ENCODE results near the gene MACROD2.

Gene MACROD2

DNA sequence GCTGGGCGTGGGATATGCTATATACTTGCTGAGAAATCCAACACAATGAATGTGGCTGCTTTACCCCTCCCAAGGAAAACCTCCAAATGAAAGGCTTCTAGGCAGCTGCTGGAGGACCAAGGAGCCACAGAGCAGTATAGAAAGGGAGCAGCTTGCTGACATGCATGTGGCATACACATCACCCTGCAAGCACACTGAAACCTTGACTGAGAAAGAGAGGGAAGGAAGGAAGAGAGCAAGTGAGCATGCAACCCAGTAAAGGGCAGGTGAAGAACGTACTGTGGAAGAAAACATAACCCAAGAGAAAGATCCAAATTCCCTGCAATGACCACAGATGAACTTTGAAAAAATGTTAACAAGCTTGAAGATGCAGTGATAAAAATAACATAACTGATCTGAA is 2034.9 kb downstream of the MACROD2 start:
- DNase-seq = no peak

- DNase-seq = no peak
These were observed 2040.3 kb downstream of the MACROD2 start for GRCh38 chr20:16035576-16035975.

- no peak for DNase-seq
These were observed 2041.0 kb downstream of the MACROD2 start for GRCh38 chr20:16036331-16036730.

GRCh38 chr20:16040742-16041141 is 2045.4 kb downstream of the MACROD2 start:
- DNase-seq = no peak

DNA sequence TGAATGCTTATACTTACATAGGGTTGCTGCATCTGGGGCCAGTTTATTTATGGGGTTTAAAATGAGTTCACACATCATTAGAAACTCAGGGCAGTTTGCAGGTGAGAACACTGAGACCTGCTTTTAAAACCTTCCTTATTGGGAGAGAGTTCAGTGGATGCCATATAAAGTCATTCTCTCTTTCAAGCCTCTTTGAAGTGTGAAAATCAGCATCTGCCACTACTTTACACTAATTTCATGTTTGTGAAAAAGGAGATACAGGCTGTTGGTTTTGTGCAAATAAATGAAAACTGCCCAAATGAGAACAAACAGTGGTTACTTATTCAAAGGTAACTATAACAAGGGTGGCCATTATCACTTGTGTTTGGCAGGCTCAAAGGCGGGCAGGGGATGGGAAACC is 2047.4 kb downstream of the MACROD2 start:
- DNase-seq = no peak

GRCh38 chr20:16043931-16044330 is 2048.6 kb downstream of the MACROD2 start:
- no peak for DNase-seq

DNA sequence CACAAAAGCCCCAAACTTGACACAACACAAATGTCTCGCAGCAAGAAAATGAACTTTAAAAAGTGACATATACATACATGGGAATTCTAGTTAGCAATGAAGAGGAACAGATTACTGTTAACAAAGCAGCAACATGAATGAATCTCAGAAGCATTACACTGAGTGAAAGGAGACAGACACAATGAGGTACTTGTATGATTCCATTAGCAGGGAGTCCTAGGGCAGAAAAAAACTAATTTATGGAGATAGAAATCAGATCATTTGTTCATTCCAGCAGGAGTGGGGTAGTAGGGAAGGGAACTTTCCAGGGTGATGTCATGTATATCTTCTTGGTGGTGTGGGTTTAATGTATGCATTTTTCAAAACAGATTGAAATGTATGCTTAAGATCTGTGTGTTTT is 2053.6 kb downstream of the MACROD2 start:
- no peak for DNase-seq

DNA sequence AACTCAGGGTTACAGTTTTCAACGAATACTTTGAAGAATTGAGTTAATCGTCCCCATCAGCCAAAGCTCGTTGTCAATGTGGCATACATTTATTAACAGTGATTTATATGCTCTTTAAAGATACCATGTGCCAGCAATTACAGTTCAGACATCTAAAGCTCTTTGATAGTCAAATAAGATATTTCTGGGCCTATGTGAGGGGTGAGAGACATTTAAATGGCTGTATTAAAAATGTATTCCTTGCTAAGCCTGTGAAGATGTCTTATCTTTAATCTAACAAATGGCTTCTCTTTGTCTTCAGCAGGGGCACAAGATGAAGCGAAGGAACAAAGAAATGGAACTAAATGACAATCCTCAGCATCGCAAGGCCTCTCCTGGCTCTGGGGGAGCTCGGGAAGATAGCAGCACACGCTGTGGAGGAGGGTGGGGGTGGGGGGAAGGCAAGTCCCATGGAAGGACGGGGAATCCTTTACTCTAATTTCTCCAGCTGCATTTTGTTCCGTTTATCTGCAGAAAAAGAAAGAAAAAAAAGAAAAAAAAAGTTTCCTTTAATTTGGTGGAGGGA is 2054.3 kb downstream of the MACROD2 start:
- DNase-seq = no peak

DNA sequence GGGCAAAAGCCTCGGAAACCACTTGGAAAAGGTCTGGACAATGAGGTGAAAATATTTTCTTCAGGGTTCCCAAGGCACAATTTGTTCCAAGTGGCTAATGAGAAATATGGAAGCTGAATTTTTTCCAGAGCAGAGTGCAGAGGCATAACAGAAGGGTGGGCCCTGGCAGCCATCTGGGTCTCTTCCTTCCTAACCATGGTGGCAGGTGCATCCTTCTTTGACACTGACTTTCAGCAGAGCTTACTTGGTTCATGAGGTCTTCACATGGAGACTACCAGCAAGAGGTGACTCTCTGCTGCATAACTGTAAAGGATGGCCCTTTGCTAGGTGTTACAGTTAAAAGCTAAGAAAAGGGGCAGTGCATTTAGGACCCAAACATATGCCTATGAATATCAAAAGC is 2055.1 kb downstream of the MACROD2 start:
- no peak for DNase-seq

DNA sequence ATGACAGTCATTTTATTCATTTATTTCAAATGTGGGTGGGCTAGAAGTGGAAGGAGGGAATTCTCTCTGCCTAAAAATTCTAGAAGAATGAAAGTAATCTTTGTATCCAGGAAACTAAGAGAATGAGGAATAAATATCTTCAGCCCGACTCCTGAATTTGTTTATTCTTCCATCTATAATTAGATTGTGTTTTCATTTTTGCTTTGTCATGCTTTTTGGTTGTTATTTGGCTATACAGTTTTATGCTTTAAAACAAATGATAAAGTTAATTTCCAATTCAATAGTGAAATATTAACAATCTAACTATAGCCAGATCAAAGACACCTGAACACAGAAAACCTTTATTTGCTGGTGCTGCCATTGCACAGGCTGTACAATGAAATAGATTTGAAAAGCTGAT is 2056.7 kb downstream of the MACROD2 start:
- no peak for DNase-seq

DNA sequence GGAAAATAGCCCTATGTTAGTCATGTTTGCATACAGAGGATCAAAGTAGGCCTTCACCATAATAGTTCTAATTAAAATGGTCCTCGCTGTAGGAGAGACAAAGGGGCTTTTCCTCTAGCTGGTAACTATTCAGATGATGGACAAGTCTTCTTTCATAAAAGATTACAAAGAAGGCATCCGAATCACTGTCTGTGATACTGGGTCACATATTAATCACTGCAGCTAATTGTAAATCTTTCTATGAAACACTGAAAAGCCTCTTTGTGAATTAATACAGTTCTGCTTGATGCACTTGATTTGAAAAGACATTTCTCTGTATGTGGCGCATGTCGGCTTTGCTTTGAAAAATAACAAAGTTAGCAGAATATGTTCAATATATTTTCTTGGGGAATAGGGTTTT is 2057.1 kb downstream of the MACROD2 start:
- DNase-seq = no peak

DNA sequence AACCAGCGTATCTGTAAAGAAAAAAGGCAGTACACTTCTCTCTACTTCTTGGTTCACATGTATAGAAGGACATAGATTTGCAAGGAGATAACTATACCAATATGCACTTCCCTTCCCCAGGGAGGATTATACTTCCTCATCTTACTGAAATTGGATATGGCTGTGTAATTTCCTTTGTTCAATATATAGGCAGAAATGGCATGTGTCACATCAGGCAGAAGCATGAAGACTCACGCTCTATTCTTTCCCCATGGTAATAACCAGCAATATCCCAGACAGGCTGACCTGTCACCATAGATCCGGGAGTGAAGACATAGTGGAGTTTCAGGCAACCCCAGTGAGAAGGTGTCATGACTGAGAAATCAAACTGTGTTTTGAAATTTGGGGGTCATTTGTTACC is 2059.7 kb downstream of the MACROD2 start:
- DNase-seq = no peak

GRCh38 chr20:16057651-16058050 is 2062.3 kb downstream of the MACROD2 start:
- no peak for DNase-seq

DNA sequence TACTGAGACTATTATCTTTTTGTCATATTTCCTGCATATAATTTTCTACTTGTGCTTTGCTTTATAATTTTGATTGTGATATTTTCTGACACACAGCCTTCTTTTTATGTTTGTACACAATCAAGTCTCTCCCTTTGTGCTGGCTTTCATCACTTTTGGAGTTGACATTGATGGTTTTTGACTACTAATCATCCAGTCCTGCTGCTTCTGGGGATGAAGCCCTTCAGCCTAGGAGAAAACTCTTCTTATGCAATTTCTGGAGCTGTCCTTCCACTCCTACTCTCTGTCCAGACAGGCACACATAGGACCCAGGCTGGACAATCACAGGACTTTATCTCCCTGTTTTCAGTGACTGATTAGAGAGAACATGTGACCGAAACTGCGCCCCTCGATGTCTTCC is 2063.0 kb downstream of the MACROD2 start:
- DNase-seq = no peak

- DNase-seq = no peak
These were observed 2064.5 kb downstream of the MACROD2 start for GRCh38 chr20:16059841-16060240.

- DNase-seq = no peak
These were observed 2066.0 kb downstream of the MACROD2 start for GRCh38 chr20:16061351-16061750.

- no peak for DNase-seq
These were observed 2067.6 kb downstream of the MACROD2 start for GRCh38 chr20:16062661-16063581.

DNA sequence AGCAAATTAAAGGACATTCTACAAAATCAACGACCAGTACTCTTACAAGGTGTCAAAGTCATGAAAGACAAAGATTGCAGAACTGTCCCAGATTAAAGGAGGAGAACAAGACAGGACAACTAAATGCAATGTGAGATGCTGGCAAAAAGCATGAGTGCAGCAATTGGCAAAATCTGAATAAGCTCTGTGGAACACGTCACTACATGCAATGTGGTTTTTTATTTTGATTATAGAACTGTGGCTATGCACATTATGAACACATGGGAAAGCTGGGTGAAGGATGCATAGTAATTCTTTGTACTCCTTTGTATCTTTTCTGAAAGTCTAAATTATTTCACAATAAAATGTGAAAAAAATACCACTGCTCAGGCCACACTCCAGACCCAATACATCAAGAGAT is 2068.6 kb downstream of the MACROD2 start:
- no peak for DNase-seq

GRCh38 chr20:16064989-16065707 is 2069.8 kb downstream of the MACROD2 start:
- DNase-seq = no peak

- DNase-seq = no peak
These were observed 2071.3 kb downstream of the MACROD2 start for GRCh38 chr20:16066571-16066970.

- no peak for DNase-seq
These were observed 2074.2 kb downstream of the MACROD2 start for GRCh38 chr20:16069389-16070010.

GRCh38 chr20:16072220-16072619 is 2076.9 kb downstream of the MACROD2 start:
- no peak for DNase-seq

GRCh38 chr20:16078172-16078898 is 2083.0 kb downstream of the MACROD2 start:
- no peak for DNase-seq
